Activated CD8-positive, alpha-beta T cell treated with anti-CD3 and anti-CD28 coated beads for 36 hours (primary cell): Measurements from ENCODE around the gene NPFFR1. TPM values are rescaled to one million over a fixed set of nuclear protein-coding genes. Genes with fewer than 3 reads are reported as not detected.

Experiments
- ATAC-seq: fragments of 200-7000 bp; cut with Tn5 transposase; one replicate; pipeline ENCODE4 v1.10.0; 2021; ENCODE audit warnings: mild to moderate bottlenecking, moderate library complexity
- CTCF ChIA-PET: fragments of 350-600 bp; sonication (Branson Sonifier 250); formaldehyde crosslinking; loops from one replicate; lab custom pipeline; 2021; ENCODE audit warnings: antibody characterized with exemption; lab: Charles Lee
- POLR2A ChIA-PET: fragments of 350-600 bp; sonication (Branson Sonifier 250); formaldehyde crosslinking; loops from one replicate; lab custom pipeline; 2021; ENCODE audit warnings: antibody characterized with exemption; lab: Charles Lee
- DNase-seq: peaks from one replicate; pipeline ENCODE4 v3.0.0-alpha.2; 2020
- H3K27ac Mint-ChIP-seq: one replicate; pipeline ENCODE4 v1.8.0; 2021; ENCODE audit warnings: mild to moderate bottlenecking, mixed read lengths
- H3K27me3 Mint-ChIP-seq: one replicate; pipeline ENCODE4 v1.8.0; 2021; ENCODE audit warnings: mixed read lengths
- H3K36me3 Mint-ChIP-seq: one replicate; pipeline ENCODE4 v1.8.0; 2021; ENCODE audit warnings: low read depth, mixed read lengths
- H3K4me1 Mint-ChIP-seq: one replicate; pipeline ENCODE4 v1.8.0; 2021; ENCODE audit warnings: low read depth, mixed read lengths
- H3K4me3 Mint-ChIP-seq: one replicate; pipeline ENCODE4 v1.8.0; 2021; ENCODE audit warnings: mild to moderate bottlenecking, moderate library complexity, mixed read lengths
- H3K9me3 Mint-ChIP-seq: one replicate; pipeline ENCODE4 v1.8.0; 2021; ENCODE audit warnings: mixed read lengths
- intact Hi-C: fragments of 100-400 bp; cut with micrococcal nuclease; formaldehyde crosslinking; loops from one replicate; pipeline ENCODE4 v1.10.0; 2022
- total RNA-seq, 2 experiments: library from RNA; stranded (reverse); gene quantifications; one replicate each; pipeline ENCODE4 v1.2.3, GENCODE V29; 2021
- TF ChIP-seq, protein P1 (sequence below): fragments of 200-600 bp; IDR thresholded peaks from one replicate; pipeline ENCODE4 v1.8.0; 2022; ENCODE audit warnings: antibody characterized with exemption, mild to moderate bottlenecking

The NPFFR1 gene
- total RNA-seq, 2 experiments from 2014 or later: not detected

DNA sequence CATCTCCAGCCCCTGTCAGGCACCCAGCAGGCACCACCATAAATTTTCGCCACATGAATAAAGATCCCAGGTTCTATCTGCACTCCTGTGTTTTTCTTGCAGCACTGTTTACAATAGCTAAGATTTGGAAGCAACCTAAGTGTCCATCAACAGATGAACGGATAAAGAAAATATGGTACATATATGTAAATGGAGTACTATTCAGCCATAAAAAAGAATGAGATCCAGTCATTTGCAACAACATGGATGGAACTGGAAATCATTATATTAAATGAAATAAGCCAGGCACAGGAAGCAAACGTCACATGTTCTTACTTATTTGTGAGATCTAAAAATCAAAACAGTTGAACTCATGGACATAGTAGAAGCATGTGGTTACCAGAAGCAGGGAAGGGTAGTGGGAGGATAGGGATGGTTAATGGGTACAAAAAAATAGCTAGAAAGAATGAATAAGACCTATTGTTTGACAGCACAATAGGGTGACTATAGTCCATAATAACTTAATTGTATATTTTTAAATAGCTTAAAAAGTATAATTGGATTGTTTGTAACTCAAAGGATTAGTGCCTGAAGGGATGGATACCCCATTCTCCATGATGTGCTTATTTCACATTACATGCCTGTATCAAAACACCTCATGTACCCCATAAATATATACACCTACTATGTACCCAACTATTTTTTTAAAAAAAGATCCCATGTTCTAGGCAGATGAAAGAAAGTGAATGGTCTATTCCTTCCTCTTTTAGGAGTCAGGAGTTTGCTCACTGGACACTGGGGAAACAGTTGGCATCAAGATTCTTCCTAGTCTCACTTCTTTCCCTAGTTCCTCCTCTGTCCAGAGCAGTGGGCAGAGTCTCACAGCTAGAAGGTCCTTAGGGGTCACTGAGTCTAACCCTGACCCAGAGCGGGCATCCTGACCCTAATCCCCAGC lies 1.0 kb upstream of the NPFFR1 start:
- no peak for ATAC-seq
- Mint-ChIP-seq H3K27ac (no peak overlapping the region), H3K27me3 (peaks cover 53% of the 10 kb centered on the region), H3K4me1 (peaks cover 2% of the 10 kb centered on the region), H3K9me3 (no peaks in the 10 kb centered on the region), H3K36me3 (no peaks in the 10 kb centered on the region), H3K4me3 (no peak overlapping the region)
- intact Hi-C loops: loop anchor here (5.0 kb wide), 1 partner anchor 72 kb away; no protein-coding TSS in a partner anchor
- TF ChIP-seq, protein P1, sequence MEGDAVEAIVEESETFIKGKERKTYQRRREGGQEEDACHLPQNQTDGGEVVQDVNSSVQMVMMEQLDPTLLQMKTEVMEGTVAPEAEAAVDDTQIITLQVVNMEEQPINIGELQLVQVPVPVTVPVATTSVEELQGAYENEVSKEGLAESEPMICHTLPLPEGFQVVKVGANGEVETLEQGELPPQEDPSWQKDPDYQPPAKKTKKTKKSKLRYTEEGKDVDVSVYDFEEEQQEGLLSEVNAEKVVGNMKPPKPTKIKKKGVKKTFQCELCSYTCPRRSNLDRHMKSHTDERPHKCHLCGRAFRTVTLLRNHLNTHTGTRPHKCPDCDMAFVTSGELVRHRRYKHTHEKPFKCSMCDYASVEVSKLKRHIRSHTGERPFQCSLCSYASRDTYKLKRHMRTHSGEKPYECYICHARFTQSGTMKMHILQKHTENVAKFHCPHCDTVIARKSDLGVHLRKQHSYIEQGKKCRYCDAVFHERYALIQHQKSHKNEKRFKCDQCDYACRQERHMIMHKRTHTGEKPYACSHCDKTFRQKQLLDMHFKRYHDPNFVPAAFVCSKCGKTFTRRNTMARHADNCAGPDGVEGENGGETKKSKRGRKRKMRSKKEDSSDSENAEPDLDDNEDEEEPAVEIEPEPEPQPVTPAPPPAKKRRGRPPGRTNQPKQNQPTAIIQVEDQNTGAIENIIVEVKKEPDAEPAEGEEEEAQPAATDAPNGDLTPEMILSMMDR: no peak
- DNase-seq: no peak
- ChIA-PET CTCF (interaction anchor here (1.0 to 1.3 kb wide), 2 partner anchors 63 to 79 kb away, joined by 3 read pairs; no protein-coding TSS in a partner anchor), POLR2A (no interaction called here)

DNA sequence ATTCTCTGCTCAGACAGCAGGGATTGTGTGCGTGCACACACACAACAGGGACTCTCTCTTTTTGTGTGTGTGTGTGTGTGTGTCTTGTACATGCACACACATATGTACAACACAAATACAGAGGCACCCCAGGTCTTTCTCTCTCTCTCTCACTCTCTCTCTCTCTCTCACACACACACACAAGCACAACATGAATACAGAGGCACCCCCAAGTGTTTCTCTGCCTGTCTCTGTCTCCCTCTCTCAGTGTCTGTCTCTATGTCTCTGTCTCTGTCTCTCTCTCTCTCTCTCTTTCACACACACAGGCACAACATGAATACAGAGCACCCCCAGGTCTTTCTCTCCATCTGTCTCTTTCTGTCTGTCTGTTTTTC lies 746 bp downstream of the NPFFR1 start:
- no peaks in the 10 kb centered on the region for H3K36me3 Mint-ChIP-seq
- peaks cover 2% of the 10 kb centered on the region for H3K4me1 Mint-ChIP-seq
- DNase-seq: no peak
- intact Hi-C loops: no loop called here
- H3K27ac Mint-ChIP-seq: no peak overlapping the region
- peaks cover 52% of the 10 kb centered on the region for H3K27me3 Mint-ChIP-seq
- POLR2A ChIA-PET: no interaction called here
- ATAC-seq: no peak
- H3K4me3 Mint-ChIP-seq: no peak overlapping the region
- H3K9me3 Mint-ChIP-seq: no peaks in the 10 kb centered on the region
- CTCF ChIA-PET: interaction anchor here (1.7 kb wide), 1 partner anchor 10 kb away, joined by 4 read pairs; no protein-coding TSS in a partner anchor
- TF ChIP-seq, protein P1: no peak

- Mint-ChIP-seq H3K9me3 (no peaks in the 10 kb centered on the region), H3K27ac (no peak overlapping the region), H3K36me3 (no peaks in the 10 kb centered on the region), H3K4me3 (no peak overlapping the region), H3K27me3 (peaks cover 45% of the 10 kb centered on the region), H3K4me1 (peaks cover 2% of the 10 kb centered on the region)
- ChIA-PET CTCF (interaction anchor here (1.2 to 1.5 kb wide), 2 partner anchors 9 to 14 kb away, joined by 3 to 8 read pairs; no protein-coding TSS in a partner anchor), POLR2A (interaction anchor here (0.7 to 1.1 kb wide), 2 partner anchors 49 to 119 kb away, joined by 3 to 4 read pairs; no protein-coding TSS in a partner anchor)
- ATAC-seq: no peak
- no peak for DNase-seq
- TF ChIP-seq, protein P1: no peak
- intact Hi-C loops: no loop called here
These were observed 2.2 kb downstream of the NPFFR1 start for GRCh38 chr10:70281609-70282008.

DNA sequence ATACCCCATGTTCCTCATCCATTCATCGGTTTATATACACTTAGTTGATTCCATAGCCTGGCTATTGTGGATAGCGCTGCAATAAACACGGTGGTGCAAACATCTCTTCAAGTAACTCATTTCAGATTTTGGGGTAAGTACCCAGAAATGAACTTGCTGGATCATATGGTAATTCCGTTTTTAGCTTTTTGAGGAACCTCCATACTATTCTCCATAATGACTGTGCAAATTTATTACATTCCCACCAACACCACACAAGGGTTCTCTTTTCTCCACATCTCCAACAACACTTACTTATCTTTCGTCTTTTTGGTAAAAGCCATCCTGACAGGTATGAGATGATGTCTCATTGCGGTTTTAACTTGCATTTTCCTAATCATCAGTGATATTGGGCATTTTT lies 3.7 kb downstream of the NPFFR1 start:
- H3K27ac Mint-ChIP-seq: no peak overlapping the region
- intact Hi-C loops: no loop called here
- CTCF ChIA-PET: no interaction called here
- TF ChIP-seq, protein P1: no peak
- ATAC-seq (no peak), DNase-seq (no peak)
- POLR2A ChIA-PET: interaction anchor here (0.7 kb wide), 1 partner anchor 12 kb away, joined by 3 read pairs; no protein-coding TSS in a partner anchor
- peaks cover 3% of the 10 kb centered on the region for H3K9me3 Mint-ChIP-seq
- H3K36me3 Mint-ChIP-seq: no peaks in the 10 kb centered on the region
- peaks cover 33% of the 10 kb centered on the region for H3K27me3 Mint-ChIP-seq
- H3K4me3 Mint-ChIP-seq: no peak overlapping the region
- peaks cover 2% of the 10 kb centered on the region for H3K4me1 Mint-ChIP-seq
